ENCODE measurements around the gene ANTXR1.

DNA sequence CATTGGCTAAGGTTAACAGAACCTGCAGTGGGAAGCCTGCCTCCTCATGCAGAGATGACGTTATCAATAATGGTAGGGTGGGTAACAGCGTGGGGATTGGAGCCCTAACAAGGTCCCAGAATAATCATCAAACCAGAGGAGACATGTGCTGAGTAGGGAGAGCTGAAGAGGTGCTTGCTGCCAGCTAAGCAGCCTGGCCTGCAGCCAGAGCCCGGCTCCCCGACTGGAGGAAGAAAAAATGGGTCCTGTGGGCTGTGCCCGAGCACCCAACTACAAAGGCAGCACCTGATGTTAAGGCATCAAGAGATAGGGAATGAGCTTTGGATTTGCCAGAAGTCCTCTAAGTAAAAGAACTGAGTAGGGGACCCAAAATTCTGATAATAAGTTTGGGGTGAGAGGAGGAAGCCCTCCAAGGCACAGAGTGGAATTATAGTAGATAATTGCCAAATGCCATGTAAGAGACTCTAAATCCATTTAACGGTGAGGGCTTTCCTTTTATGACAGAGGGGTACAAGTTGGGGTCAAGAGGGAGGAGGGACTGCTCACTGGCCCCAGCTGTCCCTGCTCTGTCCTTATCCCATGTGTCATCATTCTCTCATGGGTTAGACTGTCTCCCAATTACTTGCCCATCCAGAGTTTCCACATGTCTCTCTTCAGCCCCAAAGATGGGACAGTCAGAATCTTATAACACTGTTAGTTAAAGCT is 156.1 kb downstream of the ANTXR1 start:
- TF ChIP-seq, protein P1, sequence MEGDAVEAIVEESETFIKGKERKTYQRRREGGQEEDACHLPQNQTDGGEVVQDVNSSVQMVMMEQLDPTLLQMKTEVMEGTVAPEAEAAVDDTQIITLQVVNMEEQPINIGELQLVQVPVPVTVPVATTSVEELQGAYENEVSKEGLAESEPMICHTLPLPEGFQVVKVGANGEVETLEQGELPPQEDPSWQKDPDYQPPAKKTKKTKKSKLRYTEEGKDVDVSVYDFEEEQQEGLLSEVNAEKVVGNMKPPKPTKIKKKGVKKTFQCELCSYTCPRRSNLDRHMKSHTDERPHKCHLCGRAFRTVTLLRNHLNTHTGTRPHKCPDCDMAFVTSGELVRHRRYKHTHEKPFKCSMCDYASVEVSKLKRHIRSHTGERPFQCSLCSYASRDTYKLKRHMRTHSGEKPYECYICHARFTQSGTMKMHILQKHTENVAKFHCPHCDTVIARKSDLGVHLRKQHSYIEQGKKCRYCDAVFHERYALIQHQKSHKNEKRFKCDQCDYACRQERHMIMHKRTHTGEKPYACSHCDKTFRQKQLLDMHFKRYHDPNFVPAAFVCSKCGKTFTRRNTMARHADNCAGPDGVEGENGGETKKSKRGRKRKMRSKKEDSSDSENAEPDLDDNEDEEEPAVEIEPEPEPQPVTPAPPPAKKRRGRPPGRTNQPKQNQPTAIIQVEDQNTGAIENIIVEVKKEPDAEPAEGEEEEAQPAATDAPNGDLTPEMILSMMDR (optimal IDR thresholded peaks at IDR 0.05 in 1 of 3, IDR thresholded peaks at IDR 0.05 in 1 of 3, conservative IDR thresholded peaks at IDR 0.05 in 1 of 3; ENCODE audit: extremely low read depth in 1 of 3, insufficient read depth in 2 of 3, low read length in 3 of 3) = no peak
- TF ChIP-seq EZH2 (IDR thresholded peaks at IDR 0.05; ENCODE audit: low read length) = no peak

All from keratinocyte (primary cell).